OCI-LY3 (cell line): ENCODE measurements around the gene ZXDC.

Experiments used
- EZH2phosphoT487 ChIP-seq: fragments of 200-600 bp; shearing (Covaris generic); IDR thresholded peaks from 2 replicates; pipeline ENCODE4 v1.6.1; 2018; ENCODE audit warnings: antibody characterized with exemption, mixed run types, low read depth
- TF ChIP-seq, protein P1 (sequence below): fragments of 200-600, 300-600 bp; sonication (generic); IDR thresholded peaks from 2 replicates; pipeline ENCODE4 v1.5.1; 2014; ENCODE audit warnings: antibody characterized with exemption, low read length, low read depth

DNA sequence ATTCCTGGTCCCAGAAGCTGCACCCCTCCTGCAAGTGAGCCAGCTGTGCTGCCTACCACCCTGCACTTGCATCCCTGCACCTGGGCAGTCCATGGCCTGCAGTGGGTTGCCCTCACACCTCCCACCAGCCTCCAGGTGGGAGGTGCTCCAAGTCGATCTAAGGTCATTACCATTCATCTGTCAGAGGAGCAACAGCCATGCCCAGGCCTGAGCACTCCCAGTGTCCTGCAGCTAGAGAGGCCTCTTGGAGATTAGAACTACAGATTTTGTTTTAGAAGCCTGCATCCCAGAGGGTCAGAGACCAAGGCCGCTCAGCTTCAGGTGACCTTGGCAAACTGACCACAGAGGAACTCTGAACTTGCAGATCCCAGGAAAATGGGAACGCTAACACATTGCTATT lies 9.0 kb upstream of the ZXDC start:
- TF ChIP-seq, protein P1, sequence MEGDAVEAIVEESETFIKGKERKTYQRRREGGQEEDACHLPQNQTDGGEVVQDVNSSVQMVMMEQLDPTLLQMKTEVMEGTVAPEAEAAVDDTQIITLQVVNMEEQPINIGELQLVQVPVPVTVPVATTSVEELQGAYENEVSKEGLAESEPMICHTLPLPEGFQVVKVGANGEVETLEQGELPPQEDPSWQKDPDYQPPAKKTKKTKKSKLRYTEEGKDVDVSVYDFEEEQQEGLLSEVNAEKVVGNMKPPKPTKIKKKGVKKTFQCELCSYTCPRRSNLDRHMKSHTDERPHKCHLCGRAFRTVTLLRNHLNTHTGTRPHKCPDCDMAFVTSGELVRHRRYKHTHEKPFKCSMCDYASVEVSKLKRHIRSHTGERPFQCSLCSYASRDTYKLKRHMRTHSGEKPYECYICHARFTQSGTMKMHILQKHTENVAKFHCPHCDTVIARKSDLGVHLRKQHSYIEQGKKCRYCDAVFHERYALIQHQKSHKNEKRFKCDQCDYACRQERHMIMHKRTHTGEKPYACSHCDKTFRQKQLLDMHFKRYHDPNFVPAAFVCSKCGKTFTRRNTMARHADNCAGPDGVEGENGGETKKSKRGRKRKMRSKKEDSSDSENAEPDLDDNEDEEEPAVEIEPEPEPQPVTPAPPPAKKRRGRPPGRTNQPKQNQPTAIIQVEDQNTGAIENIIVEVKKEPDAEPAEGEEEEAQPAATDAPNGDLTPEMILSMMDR = no peak
- no peak for TF ChIP-seq EZH2phosphoT487
